AG08395 (cell line): Measurements from ENCODE around the gene PFKL.

Experiments
- DNase-seq: peaks from one replicate; pipeline ENCODE4 v3.0.0; 2012; ENCODE audit warnings: mixed read lengths, low spot score

The PFKL gene

GRCh38 chr21:44363278-44363677, 63.4 kb downstream of the PFKL start:
- no peak for DNase-seq

- no peak for DNase-seq
Observed at GRCh38 chr21:44364151-44365053, 64.5 kb downstream of the PFKL start.

DNA sequence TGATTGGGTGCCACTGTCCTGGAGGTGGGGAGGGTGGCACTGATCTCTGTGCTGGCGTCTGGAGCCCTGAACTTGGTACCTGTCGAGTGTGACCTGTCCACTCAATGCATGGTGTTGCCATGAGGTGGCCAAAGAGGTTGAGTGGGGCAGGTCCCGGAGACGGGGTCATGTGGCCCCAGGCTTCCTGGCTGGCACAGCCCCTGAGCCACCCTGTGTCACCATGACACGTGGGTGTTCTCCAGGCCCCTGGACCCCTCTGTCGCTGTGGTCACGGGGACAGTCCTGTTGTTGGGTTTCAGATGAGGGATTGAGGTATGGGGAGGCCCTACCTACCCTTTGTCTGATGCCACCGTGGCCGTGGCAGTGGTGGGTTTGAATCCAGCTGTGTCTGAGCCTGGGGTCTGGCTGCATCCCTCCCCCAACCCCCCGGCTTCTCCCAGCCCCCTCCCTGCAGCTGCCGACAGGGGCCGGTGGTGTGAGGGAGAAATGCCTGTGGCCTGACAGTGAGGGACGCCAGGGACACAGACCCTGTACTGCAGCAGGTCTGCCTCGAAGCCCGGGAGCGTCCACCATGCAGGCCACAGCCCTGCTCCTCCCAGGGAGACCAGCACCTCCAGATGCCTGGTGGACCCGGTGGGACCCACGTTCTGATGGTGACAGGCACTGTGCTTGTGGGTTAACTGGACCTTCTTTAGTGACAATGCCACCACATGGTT, 65.6 kb downstream of the PFKL start:
- DNase-seq = no peak

- no peak for DNase-seq
Observed at GRCh38 chr21:44365967-44366585, 66.2 kb downstream of the PFKL start.

DNA sequence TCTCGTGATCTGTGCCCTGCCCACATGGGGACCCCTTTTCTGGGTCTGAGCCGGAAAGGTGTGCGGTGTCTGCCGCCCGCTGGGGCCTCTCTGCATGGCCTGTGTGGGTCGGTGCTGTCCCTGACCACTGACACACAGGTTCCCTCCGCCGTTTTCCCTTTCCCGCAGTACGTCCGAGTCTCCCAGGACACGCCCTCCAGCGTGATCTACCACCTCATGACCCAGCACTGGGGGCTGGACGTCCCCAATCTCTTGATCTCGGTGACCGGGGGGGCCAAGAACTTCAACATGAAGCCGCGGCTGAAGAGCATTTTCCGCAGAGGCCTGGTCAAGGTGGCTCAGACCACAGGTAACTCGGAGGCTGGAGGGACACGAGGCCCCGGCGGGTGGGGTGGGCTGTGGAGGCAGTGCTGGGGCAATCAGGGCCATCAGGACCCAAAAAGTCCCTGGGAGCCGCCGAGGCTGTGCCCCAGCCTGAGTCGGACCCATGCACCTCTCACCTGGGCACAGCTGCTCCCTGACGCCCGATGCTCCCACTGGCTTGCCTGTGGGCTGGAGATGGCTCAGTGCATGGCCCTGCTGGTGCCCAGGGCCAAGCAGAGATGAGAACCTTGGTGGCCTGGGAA, 66.8 kb downstream of the PFKL start:
- DNase-seq = no peak

DNA sequence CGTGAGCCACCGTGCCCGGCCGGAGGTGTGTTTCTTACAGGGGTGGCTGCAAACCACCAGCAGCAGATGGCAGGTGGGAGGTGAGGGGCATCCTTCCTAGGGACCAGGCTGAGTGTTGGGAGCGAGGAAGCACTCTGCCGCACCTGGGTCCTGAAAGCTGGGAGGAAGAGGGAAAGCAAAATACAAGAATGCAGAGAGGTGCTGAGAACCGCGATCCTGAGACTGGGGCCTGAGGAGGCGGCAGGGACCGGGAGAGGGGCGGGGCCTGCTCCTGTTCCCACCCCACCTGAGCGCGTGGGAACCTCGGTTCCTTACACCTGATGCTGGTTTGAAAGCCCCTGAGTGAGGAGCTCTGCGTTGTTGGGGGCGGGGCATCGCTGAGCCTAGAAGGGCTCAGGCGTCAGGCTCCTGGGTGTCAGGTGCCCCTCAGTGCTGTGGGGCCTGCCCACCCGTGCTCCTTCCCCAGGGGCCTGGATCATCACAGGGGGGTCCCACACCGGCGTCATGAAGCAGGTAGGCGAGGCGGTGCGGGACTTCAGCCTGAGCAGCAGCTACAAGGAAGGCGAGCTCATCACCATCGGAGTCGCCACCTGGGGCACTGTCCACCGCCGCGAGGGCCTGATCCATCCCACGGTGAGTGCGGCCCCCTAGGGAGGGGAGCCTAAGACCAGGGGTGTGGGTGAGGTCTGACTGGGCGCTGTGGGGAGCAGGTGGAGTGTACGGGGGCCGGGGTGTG, 69.0 kb downstream of the PFKL start:
- no peak for DNase-seq

GRCh38 chr21:44370027-44370735, 70.3 kb downstream of the PFKL start:
- DNase-seq = peak; percentile 74

GRCh38 chr21:44370786-44371410, 71.0 kb downstream of the PFKL start:
- DNase-seq = no peak

- DNase-seq = no peak
Observed at GRCh38 chr21:44371596-44371995, 71.7 kb downstream of the PFKL start.

- DNase-seq = no peak
Observed at GRCh38 chr21:44372616-44373015, 72.8 kb downstream of the PFKL start.

- no peak for DNase-seq
Observed at GRCh38 chr21:44374601-44375280, 74.9 kb downstream of the PFKL start.

DNA sequence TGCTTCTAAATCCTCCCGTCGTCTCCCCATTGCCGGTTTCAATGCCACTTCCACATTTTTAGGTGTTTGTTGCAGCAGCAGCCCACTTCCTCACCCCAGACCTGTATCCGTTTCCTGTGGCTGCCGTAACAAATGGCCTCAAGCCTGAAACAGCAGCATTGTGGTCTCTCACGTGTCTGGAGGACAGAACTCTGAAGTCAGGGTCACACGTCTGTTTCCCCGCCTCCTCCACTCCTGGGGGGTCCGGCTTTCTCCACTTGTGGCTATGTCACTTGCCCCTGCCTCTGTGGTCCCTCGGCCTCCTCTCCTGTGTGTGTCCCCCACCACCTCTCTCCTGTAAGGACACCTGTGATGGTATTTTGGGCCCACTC, 75.4 kb downstream of the PFKL start:
- no peak for DNase-seq

DNA sequence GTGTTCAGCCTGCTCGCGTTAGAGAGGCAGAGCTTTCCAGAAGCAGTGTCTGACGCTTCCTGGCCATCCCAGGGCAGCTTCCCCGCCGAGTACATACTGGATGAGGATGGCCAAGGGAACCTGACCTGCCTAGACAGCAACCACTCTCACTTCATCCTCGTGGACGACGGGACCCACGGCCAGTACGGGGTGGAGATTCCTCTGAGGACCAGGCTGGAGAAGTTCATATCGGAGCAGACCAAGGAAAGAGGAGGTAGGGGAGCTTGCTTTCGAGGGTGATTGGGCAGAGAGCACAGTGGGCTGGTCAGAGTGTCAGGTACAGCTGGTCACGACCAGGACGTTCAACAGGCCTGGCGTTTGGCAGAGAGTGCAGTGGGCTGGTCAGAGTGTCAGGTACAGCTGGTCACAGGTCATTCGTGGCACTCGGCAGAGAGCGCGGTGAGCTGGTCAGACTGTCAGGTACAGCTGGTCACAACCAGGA, 75.9 kb downstream of the PFKL start:
- no peak for DNase-seq

DNA sequence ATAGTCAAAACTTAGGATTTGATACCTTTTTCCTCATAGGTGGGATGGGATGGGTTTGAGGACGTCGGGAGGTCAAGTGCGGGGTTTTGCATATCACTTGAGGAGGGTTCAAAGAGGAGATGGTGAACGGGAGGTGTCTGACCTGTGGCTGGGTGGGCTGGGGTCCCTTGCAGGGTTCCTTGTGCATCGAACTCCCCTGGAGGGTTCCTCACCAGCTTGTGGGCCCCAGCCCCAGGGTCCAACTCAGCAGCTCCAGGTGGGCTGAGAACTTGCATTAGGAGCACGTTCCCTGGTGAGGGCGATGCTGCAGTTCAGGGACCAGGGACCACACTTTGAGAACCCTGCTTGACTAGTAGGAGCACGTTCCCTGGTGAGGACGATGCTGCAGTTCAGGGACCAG, 76.8 kb downstream of the PFKL start:
- DNase-seq = no peak
